HG03108 (cell line): Measurements from ENCODE around the gene RNF13.
"Not testable (repeated sequence)": the region's sequence is repeated elsewhere in the genome, so short reads cannot be mapped to it uniquely, and the experiment has no call there.

Experiments
- ATAC-seq: cut with Tn5 transposase; IDR thresholded peaks from one replicate; pipeline ENCODE4 v1.9.1; 2021; ENCODE audit warnings: moderate library complexity; ENCODE audit not compliant: unreplicated experiment

Gene RNF13

DNA sequence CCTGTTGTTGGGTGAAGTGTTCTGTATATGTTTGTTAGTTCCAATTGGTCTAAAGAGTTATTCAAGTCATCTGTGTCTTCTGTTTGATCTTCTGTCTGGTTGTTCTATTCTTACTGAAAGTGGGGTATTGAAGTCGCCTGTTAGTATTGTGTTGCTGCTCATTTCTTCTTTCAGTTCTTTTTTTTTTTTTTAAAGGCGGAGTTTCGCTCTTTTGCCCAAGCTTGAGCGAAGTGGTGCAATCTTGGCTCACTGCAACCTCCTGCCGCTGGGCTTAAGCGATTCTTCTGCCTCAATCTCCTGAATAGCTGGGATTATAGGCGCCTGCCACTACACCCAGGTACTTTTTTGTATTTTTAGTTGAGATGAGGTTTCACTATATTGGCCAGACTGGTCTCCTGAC lies 134.2 kb downstream of the RNF13 start:
- ATAC-seq = no peak

DNA sequence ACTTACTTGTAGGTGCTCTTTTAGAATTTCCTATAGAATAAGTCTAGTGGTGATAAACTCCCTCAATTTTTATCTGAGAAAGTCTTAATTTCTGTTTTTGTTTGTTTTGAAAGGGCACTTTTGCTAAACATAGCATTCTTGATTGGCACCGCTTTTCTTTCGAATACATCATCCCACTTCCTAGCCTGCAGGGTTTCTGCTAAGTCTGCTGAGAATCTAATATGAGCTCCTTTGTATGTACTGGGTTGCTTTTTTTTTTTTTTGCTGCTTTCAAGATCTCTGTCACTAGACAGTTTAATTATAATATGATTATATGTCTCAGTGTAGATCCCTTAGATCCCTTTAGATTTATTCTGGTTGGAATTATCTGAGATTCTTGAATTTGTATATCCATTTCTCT lies 136.2 kb downstream of the RNF13 start:
- ATAC-seq = no peak

DNA sequence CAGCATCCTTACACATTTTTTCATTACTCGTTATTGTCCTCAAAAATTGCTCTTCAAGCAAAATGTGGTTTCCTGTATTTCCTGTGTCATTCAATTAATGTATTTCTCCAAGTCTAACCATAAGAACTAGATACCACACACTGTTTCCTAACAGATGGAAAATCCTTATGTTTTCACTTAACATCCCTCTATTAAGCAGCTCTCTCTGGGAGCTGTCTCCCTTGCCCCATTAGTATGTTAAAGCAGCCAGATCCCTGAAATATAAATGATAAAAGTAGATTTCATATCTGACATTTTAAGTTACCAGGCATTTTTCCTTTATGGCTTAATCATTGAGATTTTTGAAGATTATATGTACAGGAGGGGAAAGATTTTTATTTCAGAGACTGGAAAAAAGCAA lies 141.8 kb downstream of the RNF13 start:
- no peak for ATAC-seq

DNA sequence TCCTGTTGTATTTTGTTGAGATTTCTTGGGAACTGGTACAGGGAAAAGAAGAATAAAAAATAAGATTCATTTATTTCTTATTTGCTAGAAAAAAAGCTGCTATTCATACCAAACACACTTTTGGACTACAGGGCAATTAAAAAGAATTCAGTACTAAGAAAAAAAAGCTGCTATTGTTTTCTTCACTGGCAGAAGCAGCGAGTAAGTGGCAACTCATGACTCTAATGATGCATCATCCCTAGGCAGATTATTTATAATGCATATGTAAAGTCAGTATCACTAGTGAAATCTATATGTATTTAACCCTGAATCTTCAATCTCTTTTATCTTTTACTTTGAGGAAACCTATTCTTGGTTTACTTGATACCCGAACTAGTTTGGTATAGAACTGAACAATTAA lies 142.4 kb downstream of the RNF13 start:
- no peak for ATAC-seq

DNA sequence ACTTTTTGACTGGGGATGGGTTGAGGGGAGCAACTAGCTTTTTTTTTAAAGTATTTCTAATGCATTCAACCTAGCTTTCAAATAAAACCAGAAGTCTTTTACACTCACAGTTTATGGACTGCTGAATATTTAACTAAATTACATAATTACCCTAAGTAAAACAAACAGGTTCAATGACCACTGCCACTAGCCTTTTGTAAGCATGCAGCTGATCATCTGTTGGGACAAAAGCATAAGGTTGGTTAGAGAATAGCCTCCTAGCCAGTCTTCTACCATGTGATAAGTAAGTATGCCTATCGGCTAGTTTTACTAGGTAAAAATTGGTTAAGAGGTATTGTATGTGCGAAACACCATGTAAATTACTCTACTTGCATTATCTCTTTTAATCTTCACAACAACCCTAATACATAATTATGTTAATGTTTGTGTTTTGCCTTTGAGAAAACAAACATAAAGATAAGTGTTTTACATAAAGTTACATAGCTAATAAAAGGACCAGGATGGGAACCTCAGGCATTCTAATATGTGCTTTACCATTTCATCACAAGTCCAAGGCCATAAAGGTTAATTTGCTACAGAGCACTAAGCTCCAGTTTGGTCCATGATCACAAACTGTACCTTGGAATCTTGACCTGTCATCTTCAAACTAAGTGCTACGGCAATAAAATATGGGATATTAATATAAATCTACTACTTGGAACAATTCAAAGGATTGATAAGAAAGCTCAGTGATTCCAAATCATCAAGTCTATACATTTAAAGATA lies 144.5 kb downstream of the RNF13 start:
- ATAC-seq = no peak

DNA sequence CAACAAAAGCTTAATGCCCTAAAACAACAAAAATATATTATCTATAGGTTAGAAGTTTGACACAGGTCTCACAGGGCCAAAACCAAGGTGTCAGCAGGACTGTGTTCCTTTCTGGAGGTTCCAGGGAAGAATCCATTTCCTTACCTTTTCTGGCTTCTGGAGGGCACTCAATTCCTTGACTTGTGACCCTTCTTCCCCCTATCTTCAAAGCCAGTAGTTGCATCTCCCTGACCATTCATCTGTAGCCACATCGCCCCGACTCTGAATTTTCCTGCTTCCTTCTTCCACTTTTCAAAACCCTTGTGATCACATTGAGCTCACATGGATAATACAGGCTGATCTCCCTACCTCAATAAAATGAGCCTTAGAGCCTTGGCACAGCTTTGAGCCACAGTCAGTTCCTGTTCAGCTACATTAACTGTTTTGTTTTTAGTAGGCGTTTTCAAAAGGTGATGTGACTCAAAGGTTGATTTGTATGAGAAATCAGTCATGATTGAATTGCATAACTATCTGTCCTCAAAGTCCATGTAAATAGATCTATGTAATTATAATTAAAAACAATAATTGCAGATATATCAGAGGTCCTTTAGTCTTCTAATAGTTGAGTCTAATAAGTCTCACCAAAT lies 145.3 kb downstream of the RNF13 start:
- ATAC-seq = no peak

DNA sequence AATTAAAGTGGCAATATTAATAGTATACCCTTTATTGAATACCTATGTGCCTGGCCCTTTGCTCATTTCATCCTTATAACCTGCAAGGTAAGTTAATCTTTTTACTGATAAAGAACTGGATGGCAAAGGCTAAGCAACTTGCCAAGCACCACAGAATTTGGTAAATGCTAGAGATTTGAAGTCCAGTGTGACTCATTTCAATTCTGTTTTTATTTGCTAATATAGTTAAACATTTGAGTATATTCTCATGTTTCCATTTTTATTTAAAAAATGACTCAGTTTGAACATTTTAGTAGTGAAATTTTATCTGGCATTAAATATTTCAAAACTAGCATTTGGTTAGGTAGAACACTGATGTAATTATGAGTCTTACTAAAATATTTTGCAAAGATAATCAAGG lies 146.4 kb downstream of the RNF13 start:
- ATAC-seq = no peak

DNA sequence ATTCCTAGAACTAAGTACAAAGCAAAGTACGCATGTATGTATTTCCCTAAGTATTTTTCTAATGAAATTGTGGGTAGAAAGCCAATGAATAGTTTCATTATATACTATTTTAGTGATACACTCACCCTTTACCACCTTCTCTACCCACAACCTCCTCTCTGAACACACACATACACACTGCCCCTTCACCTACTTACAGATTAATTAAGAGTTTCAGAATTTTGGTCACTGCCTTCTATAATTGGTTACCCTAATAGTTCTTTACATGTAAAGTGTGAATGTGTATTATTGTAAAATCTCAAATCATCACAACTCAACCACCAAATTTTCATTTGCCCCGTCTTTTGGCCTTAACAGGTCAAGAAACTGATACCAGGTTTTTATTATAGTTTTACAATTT lies 150.5 kb downstream of the RNF13 start:
- no peak for ATAC-seq

DNA sequence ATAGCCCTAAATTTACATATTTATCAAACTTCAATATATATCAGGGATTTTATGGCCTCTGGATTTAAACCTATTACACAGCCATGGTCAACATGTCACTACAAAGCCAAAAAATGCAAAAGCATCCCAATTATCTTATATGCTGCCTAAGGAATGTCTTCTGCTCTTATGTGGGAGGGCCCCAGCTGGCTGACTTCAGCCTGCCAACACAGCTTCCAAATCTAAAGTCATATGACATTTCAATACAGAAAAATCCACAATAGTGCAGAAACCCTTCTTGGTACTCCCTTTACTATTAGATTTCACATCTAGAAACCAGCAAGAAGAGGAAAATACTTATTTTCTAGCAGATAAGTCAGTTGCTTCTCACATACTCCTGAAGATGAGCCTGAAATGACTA lies 151.3 kb downstream of the RNF13 start:
- ATAC-seq = no peak

DNA sequence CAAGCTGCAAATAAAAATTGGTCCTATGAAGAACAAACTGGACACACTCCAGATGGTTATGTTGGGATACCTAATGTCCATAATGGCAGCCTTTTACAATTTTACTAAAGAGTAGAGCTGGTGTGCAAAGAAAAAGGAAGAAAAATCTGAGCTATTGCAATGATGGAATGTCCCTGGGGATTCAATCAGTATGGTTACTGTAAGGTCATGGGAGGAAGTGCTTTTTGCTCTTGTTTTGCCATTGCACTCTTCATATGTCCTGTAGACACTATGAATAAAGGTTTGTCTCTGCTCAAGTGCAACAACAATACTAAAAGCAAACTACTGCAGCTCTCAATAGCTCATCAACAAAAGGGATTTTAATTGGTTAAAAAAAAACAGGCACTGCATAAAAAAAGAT lies 152.3 kb downstream of the RNF13 start:
- ATAC-seq = no peak

DNA sequence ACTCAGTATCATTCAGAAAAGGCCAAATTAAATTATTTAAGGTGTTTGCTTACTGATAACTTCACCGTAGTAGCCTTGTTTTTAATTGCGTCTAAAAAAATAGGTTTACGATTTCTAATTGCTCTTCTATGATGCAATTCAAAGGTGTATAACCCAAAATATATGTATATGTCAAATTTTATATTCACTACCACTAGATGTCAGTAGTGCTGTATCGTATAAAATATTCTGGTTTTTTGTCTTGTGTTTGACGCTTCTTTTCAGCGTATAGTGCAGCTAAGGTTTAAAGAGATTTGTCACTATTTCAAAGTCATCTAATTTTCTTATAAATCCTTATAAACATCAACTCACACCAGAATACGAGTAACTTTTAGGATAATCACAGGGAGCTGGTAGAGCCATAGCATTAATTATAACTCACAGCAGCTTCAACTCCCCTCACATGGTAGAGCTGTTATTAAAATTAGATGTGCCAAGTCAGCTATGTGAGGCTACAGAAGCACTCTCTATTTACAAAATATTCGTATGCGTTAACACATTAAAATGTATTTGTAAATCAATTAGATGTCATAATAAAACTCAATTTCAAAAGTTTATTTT lies 154.2 kb downstream of the RNF13 start:
- no peak for ATAC-seq

DNA sequence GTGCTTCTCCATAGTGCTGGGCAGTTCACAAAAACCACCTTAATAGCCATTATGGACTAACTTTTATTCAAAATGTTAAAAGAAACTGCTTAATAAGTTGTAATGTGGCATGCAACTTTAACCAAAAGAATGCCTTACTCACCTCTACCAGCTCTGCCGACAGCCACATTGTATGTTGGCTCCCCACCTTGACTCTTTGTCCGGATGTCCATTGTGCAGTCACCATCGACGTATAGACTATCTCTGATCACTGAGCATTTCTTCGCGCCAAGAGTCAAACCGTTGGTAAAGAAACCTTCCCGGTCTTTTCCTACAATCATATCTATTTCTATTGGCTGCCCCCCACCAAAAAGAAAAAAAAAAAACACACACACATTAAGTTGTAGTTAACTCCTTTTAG lies 155.2 kb downstream of the RNF13 start:
- ATAC-seq = no peak

DNA sequence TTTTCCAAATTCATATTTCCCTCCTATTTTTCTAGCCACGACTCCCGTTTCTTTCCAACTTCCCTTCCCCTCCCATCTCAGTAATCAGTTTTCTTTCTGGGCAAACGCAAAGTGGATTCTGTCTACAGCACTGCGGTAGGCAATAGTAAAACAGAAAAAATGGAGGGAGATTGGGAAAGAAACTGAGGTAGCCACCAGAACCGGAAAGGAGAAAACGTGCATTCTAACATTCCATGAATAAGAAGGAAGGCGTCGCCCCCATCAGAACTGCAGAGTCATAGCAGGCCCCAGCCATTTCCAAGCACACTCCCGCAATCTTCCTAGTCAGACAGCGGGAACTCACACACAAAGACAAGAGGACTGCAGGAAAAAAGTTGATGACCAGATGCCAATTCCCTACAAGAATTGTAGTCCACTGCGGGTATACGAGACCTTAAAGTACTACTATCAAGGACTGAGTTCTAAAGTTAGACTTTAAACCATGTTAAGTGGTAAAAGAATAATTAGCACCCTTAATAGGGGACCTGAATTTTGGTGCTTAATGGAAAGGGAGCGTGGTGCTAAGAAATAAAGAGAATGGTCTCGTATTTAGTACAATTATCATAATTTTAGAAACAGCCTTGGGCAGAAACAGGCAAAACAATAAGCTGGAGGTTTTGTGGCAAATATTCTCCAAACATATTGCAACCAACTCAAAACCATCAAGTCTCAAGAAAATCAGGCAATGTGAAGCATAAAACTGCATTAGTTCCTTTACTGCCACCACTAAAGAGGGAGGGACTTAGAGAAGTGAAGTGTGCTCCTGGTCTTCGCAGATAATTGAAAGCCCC lies 156.3 kb downstream of the RNF13 start:
- ATAC-seq = no peak

DNA sequence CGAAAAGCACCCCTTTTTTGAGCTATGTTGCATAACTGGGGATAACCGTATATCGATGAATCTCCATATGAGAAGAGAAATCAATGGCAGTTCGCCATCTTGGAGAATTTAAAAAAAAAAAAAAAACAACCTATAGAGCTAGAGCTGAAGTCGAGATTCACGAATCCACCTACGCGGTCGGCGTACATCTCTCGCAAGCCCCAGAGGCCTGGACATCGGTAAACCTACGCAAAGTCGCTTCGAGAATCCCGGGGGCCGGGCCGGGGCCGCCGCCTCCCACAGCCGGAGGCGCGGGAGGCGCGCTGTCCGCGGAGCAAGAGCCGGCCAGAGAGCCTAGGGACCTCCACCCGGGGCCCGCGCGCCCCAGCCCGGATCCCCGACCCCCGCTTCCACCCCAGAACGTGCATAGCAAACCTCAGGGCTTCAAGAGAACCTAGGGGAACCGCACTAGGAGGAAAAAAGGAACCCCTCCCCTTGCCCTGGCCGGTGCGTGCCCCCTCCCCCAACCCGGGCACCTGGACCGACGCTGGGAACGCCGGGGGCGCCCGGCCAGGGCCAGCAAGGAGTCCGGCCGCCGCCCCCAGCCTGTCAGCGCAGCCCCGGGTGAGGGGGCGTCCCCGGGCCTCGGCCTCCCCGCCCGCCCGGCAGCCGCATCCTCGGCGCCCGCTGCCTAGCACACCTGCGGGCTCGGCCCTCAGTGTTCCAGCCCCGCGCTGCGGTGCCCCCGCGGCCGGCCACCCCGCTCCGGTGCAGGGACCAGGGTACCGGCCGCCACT lies 157.1 kb downstream of the RNF13 start:
- ATAC-seq = peak; percentile 57

DNA sequence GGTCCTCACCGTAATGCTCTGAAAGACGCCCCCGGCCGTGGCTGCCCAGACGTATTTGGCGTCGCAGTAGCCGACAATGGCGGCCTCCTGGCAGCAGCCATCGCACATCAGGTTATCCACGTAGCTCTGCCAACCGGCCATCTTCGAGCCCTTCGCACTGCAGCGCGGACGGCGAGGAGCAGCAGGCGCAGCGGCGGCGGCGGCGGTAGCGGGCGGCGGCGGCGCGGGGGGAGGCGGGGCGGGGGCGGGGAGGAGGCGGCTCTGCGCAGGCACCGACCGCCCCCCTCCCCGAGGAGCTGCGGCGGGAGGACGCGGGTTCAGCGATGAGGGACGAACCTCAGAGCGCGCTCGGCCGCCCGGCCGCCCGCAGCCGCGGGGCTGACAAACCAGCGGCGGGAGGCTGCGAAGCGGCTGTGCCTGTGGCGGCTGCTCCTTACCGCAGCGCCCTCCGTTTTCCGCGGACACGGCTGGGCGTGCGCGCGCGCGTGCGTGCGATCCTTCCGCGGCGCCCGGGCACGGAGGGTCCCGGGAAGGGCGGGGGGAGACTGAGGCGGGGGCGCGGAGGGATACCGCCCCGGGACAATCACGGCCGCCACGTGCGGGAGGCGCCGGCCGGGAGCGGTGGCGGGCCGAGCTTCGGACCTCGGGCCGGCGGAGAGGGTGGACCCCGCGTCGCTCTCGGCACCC lies 157.8 kb downstream of the RNF13 start, which contains the start of gene PFN2:
TSS of gene PFN2 (minus strand) at position 180 of the 687 bp plus-strand sequence. CDS start at position 141, 39 bp downstream.
- ATAC-seq = peak; percentile 22

DNA sequence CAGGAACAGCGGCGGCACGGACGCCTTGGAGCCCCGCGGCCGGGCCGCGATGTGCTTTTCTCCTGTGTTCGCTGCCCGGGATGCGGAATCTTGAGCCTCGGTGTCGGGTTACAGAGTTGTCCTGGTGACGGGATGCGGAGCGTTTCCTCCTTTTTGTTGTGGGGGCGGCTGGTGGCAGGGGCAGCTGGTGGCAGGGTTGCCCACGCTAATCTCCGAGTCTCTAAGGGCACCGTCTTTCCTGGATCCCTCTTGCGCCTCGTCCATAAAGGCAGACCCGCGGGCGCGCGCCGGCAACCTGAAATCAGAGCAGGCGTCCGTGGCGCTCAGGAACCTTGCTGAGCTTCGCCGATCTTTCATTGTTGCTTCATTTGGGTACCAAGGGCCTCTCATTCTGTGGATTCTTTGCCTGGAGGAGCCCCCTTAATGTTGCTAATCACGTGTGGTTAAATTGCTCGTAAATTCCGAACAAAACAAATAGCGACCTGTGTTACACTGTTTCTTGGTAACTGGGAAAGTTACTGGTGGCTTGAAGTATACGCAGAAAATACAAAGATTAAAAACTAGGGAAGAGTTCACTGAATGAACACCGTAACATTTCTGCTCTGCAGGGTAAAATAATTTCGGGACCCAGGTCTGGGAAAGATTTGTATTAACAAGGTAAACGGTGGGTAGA lies 158.5 kb downstream of the RNF13 start:
- ATAC-seq = peak; percentile 20

DNA sequence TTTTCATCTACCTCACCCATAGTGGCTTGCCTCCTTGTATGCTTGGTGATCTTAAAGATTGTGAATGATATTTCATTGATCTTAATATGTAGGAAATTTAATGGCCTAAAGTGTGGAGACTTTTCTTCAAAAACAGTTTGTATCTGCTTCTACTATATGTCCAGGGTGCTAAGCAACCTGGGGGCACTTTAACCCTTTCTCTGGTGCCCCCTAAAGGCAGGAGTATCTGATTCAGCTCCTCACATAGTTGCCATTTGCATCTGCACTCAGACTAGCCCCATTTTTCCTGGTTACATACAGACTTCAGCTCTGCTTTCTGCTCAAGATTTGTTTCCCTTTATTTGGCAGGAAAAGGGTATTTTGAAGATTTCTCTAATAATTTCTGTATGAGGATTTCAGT lies 162.9 kb downstream of the RNF13 start:
- ATAC-seq = no peak

DNA sequence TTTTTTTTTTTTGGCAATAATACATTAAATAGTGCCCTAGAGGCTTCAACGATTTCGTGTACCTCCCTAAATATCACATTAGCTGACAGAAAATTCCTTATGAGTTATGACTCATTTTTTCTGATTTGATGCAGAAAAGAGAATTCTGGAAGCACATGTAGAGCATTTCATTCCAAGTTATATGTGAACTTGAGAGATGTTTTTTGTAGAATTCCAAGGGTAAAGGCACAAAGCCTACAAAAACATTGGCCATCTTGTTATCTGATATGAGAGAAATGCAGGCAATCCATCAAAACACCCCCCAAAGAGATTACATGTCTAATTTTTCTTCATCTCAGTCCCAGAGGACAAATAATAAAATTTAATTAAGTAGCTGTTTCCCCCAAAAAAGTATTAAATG lies 164.4 kb downstream of the RNF13 start:
- no peak for ATAC-seq

DNA sequence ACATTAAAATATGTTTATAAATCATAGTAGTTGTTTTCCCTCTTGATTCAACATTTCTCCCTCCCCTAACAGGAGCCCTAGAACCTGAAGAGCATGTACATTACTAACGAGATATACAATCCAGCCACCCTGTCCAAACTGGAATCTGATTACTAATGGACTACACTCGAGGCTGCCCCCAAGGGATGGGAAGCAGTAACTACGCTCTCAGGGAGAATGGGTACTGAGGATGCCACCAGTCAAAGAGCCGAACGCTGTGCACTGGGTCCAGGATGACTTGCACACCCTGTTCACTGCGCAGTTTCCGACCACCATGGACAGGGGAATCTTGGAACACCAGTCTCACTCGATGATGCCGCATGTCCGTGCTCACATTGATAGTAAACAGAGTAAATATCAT lies 169.0 kb downstream of the RNF13 start:
- not testable (repeated sequence) for ATAC-seq
